Endothelial cell of umbilical vein (primary cell): ENCODE data around the gene CTPS1.

ENCODE experiments used
- EZH2 ChIP-seq: IDR thresholded peaks from 2 replicates; pipeline ENCODE4 v1.6.1; 2012; ENCODE audit warnings: borderline replicate concordance, low read depth, mild to moderate bottlenecking, moderate library complexity, low read length, inconsistent platforms; ENCODE audit not compliant: severe bottlenecking
- GATA2 ChIP-seq: IDR thresholded peaks from 2 replicates; pipeline ENCODE4 v1.7.0; 2011; ENCODE audit warnings: low read depth, mild to moderate bottlenecking, moderate library complexity, mixed read lengths, low read length; ENCODE audit not compliant: insufficient read length, insufficient read depth
- JUN ChIP-seq: IDR thresholded peaks from 2 replicates; pipeline ENCODE4 v1.6.1; 2011; ENCODE audit warnings: borderline replicate concordance, low read depth; ENCODE audit not compliant: insufficient read length, insufficient read depth
- MYC ChIP-seq: IDR thresholded peaks from one replicate; pipeline ENCODE4 v1.6.1; 2011; ENCODE audit warnings: mild to moderate bottlenecking, low read depth, low read length
- POLR2A ChIP-seq: IDR thresholded peaks from 2 replicates; pipeline ENCODE4 v1.6.1; 2012; ENCODE audit warnings: low read depth, mild to moderate bottlenecking, control low read depth, low read length
- POLR2AphosphoS5 ChIP-seq: IDR thresholded peaks from 2 replicates; pipeline ENCODE4 v1.6.1; 2012; ENCODE audit warnings: low read depth, mild to moderate bottlenecking, control low read depth, low read length, moderate library complexity; ENCODE audit not compliant: insufficient read depth
- TF ChIP-seq, protein P1 (sequence below), 2 donors: IDR thresholded peaks; 1 replicate in 1 of 2; 2 replicates in 1 of 2; pipeline ENCODE4 v1.5.1; 2011; ENCODE audit warnings: low read length in 2 of 2, mild to moderate bottlenecking in 2 of 2, moderate library complexity in 2 of 2, control low read depth in 1 of 2, inconsistent platforms in 1 of 2, low read depth in 1 of 2; ENCODE audit not compliant: insufficient read depth in 1 of 2; ENCODE audit errors: extremely low read depth in 1 of 2
- TF ChIP-seq, protein P2 (sequence below): IDR thresholded peaks from 2 replicates; pipeline ENCODE4 v1.6.1; 2011; ENCODE audit not compliant: insufficient read depth, insufficient read length

DNA sequence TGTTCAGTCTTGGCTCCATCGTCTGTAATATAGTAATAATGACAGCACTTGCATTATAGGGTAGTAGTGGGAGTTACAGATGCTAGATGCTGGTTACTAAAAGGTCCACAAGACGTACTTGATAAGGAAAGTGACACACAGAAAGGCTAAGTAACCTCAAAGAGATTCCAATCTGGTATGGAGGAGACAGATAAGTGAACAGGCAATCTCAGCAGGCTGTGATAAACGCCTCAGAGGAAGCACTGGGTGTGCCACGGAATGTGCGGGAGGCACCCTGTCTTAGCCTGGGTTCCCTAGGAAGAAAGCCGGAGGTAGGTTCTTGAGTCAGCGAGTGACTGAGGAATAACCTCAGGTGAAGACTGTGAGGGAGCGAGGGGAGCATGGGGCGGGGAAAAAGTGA lies 4.6 kb upstream of the CTPS1 start:
- TF ChIP-seq, protein P1, sequence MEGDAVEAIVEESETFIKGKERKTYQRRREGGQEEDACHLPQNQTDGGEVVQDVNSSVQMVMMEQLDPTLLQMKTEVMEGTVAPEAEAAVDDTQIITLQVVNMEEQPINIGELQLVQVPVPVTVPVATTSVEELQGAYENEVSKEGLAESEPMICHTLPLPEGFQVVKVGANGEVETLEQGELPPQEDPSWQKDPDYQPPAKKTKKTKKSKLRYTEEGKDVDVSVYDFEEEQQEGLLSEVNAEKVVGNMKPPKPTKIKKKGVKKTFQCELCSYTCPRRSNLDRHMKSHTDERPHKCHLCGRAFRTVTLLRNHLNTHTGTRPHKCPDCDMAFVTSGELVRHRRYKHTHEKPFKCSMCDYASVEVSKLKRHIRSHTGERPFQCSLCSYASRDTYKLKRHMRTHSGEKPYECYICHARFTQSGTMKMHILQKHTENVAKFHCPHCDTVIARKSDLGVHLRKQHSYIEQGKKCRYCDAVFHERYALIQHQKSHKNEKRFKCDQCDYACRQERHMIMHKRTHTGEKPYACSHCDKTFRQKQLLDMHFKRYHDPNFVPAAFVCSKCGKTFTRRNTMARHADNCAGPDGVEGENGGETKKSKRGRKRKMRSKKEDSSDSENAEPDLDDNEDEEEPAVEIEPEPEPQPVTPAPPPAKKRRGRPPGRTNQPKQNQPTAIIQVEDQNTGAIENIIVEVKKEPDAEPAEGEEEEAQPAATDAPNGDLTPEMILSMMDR (IDR thresholded peaks at IDR 0.05; ENCODE audit: extremely low read depth in 1 of 2, insufficient read depth in 1 of 2, low read depth in 1 of 2, low read length in 2 of 2): no peak
- TF ChIP-seq EZH2: no peak
- TF ChIP-seq POLR2A: no peak
- no peak for TF ChIP-seq POLR2AphosphoS5
- TF ChIP-seq JUN: no peak
- TF ChIP-seq, protein P2, sequence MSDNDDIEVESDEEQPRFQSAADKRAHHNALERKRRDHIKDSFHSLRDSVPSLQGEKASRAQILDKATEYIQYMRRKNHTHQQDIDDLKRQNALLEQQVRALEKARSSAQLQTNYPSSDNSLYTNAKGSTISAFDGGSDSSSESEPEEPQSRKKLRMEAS: no peak
- TF ChIP-seq GATA2: no peak
- no peak for TF ChIP-seq MYC
